Endothelial cell of umbilical vein (primary cell): ENCODE results near the gene PROZ. TPM values are rescaled to one million over a fixed set of nuclear protein-coding genes. Genes with fewer than 3 reads are reported as not detected.

Experiments used
- BruUV-seq: library from RNA; stranded (reverse); fragments of 400-500 nt; replicated peaks from 2 replicates; lab custom pipeline; 2021; lab: Mats Ljungman, UMichigan
- CTCF ChIA-PET: fragments of 300-600, 350-600 bp; sonication (Branson Sonifier 250); formaldehyde crosslinking; loops from one replicate; lab custom pipeline; 2021; ENCODE audit warnings: antibody characterized with exemption, inconsistent platforms; lab: Charles Lee
- POLR2A ChIA-PET: fragments of 300-600, 350-600 bp; sonication (Branson Sonifier 250); formaldehyde crosslinking; loops from one replicate; lab custom pipeline; 2021; ENCODE audit warnings: antibody characterized with exemption, inconsistent platforms; lab: Charles Lee
- DNase-seq: peaks from one replicate; pipeline ENCODE4 v3.0.0-alpha.2; 2011; ENCODE audit warnings: low read depth, low spot score
- FAIRE-seq: peaks from 2 replicates; lab custom pipeline; 2011; peaks lifted over from hg19 to GRCh38; lab: Jason Lieb, UNC
- H2AFZ ChIP-seq: 2 replicates; pipeline ENCODE4 v1.6.0; 2012; ENCODE audit warnings: low read depth, low read length, control low read depth, inconsistent platforms
- H3K27ac ChIP-seq: 2 replicates; pipeline ENCODE4 v1.5.1; 2011; ENCODE audit warnings: low read depth, mild to moderate bottlenecking, control low read depth, low read length, moderate library complexity; ENCODE audit not compliant: insufficient read depth
- H3K27me3 ChIP-seq, 2 experiments: 2 replicates each; pipeline versions ENCODE4 v1.6.0 to v1.6.1; 2011; ENCODE audit warnings: low read length in 2 of 2, mixed read lengths in 1 of 2; ENCODE audit not compliant: control insufficient read depth in 2 of 2, insufficient read depth in 2 of 2
- H3K36me3 ChIP-seq, 2 experiments: 2 replicates in 1 of 2; 3 replicates in 1 of 2; pipeline ENCODE4 v1.5.1; 2011; ENCODE audit warnings: low read length in 2 of 2, mild to moderate bottlenecking in 1 of 2, moderate library complexity in 1 of 2; ENCODE audit not compliant: control insufficient read depth in 2 of 2, insufficient read depth in 2 of 2; ENCODE audit errors: extremely low read depth in 1 of 2
- H3K4me1 ChIP-seq: 3 replicates; pipeline ENCODE4 v1.5.1; 2011; ENCODE audit warnings: mild to moderate bottlenecking, low read length; ENCODE audit not compliant: control insufficient read depth, insufficient read depth; ENCODE audit errors: extremely low read depth
- H3K4me2 ChIP-seq: 2 replicates; pipeline ENCODE4 v1.6.1; 2011; ENCODE audit warnings: low read length, control low read depth, mixed read lengths; ENCODE audit not compliant: insufficient read depth
- H3K4me3 ChIP-seq, 3 experiments: fragments of 200-600 bp in 1 of 3; sonication (generic), shearing (Covaris generic) in 1 of 3; replicated peaks in 1 of 3; 2 replicates each; pipeline ENCODE4 v1.5.1; 2011 to 2016; ENCODE audit warnings: control low read depth in 3 of 3, low read length in 3 of 3, mild to moderate bottlenecking in 2 of 3, inconsistent platforms in 1 of 3, low read depth in 1 of 3, moderate library complexity in 1 of 3; ENCODE audit not compliant: insufficient read depth in 1 of 3
- H3K79me2 ChIP-seq: 2 replicates; pipeline ENCODE4 v1.6.0; 2012; ENCODE audit warnings: low read length, inconsistent platforms; ENCODE audit not compliant: control insufficient read depth, insufficient read depth
- H3K9ac ChIP-seq: replicated peaks from 2 replicates; pipeline ENCODE3; 2011; ENCODE audit warnings: low read length, control low read depth; ENCODE audit not compliant: insufficient read depth; ENCODE audit errors: extremely low read depth
- H3K9me1 ChIP-seq: replicated peaks from 3 replicates; pipeline ENCODE4 v1.6.0; 2011; ENCODE audit warnings: mild to moderate bottlenecking, low read length; ENCODE audit not compliant: control insufficient read depth, insufficient read depth; ENCODE audit errors: extremely low read depth
- H3K9me3 ChIP-seq: replicated peaks from 2 replicates; pipeline ENCODE4 v1.5.1; 2012; ENCODE audit warnings: low read length, inconsistent platforms; ENCODE audit not compliant: control insufficient read depth, insufficient read depth
- H4K20me1 ChIP-seq: replicated peaks from 2 replicates; pipeline ENCODE3; 2011; ENCODE audit warnings: mild to moderate bottlenecking, low read length; ENCODE audit not compliant: control insufficient read depth, insufficient read depth; ENCODE audit errors: extremely low read depth
- CTCF ChIP-seq, 2 donors: IDR thresholded peaks; 1 replicate in 1 of 2; 2 replicates in 1 of 2; pipeline ENCODE4 v1.5.1; 2011; ENCODE audit warnings: low read length in 2 of 2, mild to moderate bottlenecking in 2 of 2, moderate library complexity in 2 of 2, control low read depth in 1 of 2, inconsistent platforms in 1 of 2, low read depth in 1 of 2; ENCODE audit not compliant: insufficient read depth in 1 of 2; ENCODE audit errors: extremely low read depth in 1 of 2
- EZH2 ChIP-seq: IDR thresholded peaks from 2 replicates; pipeline ENCODE4 v1.6.1; 2012; ENCODE audit warnings: borderline replicate concordance, low read depth, mild to moderate bottlenecking, moderate library complexity, low read length, inconsistent platforms; ENCODE audit not compliant: severe bottlenecking
- GATA2 ChIP-seq: IDR thresholded peaks from 2 replicates; pipeline ENCODE4 v1.7.0; 2011; ENCODE audit warnings: low read depth, mild to moderate bottlenecking, moderate library complexity, mixed read lengths, low read length; ENCODE audit not compliant: insufficient read length, insufficient read depth
- JUN ChIP-seq: IDR thresholded peaks from 2 replicates; pipeline ENCODE4 v1.6.1; 2011; ENCODE audit warnings: borderline replicate concordance, low read depth; ENCODE audit not compliant: insufficient read length, insufficient read depth
- MAX ChIP-seq: IDR thresholded peaks from 2 replicates; pipeline ENCODE4 v1.6.1; 2011; ENCODE audit not compliant: insufficient read depth, insufficient read length
- POLR2AphosphoS5 ChIP-seq: IDR thresholded peaks from 2 replicates; pipeline ENCODE4 v1.6.1; 2012; ENCODE audit warnings: low read depth, mild to moderate bottlenecking, control low read depth, low read length, moderate library complexity; ENCODE audit not compliant: insufficient read depth
- dilution Hi-C: fragments of 300-500 bp; cut with MboI; formaldehyde crosslinking; loops from one replicate; pipeline ENCODE4 v1.15.0; 2019; ENCODE audit warnings: low sequenced_read_pairs; ENCODE audit not compliant: extremely low pct_ligation_motif_present
- intact Hi-C: fragments of 100-400 bp; cut with micrococcal nuclease; formaldehyde crosslinking; loops from one replicate; pipeline ENCODE4 v1.10.0; 2022
- polyA plus RNA-seq, 4 experiments: library from polyadenylated mRNA; depleted of rRNA in 3 of 4; stranded (reverse) in 3 of 4; unstranded in 1 of 4; fragments of >200 nt; gene quantifications; 2 replicates each; pipeline versions ENCODE4 v1.2.1 to v1.2.3, GENCODE V29; 2011 to 2012; ENCODE audit warnings: missing spikeins in 1 of 4
- total RNA-seq: library from RNA; stranded (reverse); gene quantifications from 2 replicates; pipeline ENCODE4 v1.2.3, GENCODE V29; 2021

Gene PROZ
- total and polyA plus RNA-seq, 2 donors (not counting 3 experiments of a cell fraction or from before 2014, with no cell fraction given): not detected

DNA sequence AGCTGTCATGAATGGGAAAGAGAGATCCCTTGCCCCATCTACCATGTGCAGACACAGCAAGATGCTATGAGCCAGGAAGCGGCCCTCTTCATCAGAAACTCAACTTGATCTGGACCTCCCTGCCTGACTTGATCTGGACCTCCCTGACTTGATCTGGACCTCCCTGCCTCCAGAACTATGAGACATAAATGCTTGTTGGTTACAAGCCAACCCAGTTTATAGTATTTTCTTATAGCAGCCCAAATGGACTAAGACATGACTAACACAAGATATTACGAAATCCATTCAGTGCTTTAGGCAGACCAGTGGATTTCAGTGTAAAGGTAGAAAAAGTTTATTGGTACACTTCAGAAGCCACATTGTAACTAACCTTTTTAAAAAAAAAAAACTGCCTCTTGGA is 34.5 kb downstream of the PROZ start:
- Histone ChIP-seq H3K9me3 (no peaks in the 10 kb centered on the region), H3K9ac (no peak overlapping the region), H3K4me1 (peaks cover 10% of the 10 kb centered on the region), H4K20me1 (no peaks in the 10 kb centered on the region), H3K79me2 (no peaks in the 10 kb centered on the region), H3K4me2 (no peak overlapping the region), H3K27ac (no peak overlapping the region), H3K27me3 (no peaks in the 10 kb centered on the region), H3K36me3 (peaks cover 27 to 30% of the 10 kb centered on the region in 2 experiments), H3K4me3 (no peak overlapping the region), H2AFZ (no peak overlapping the region), H3K9me1 (no peaks in the 10 kb centered on the region)
- POLR2A ChIA-PET: no interaction called here
- CTCF ChIA-PET: no interaction called here
- no peak for TF ChIP-seq JUN
- TF ChIP-seq EZH2: no peak
- no peak for TF ChIP-seq MAX
- no peak for TF ChIP-seq GATA2
- no peak for TF ChIP-seq POLR2AphosphoS5
- no peak for TF ChIP-seq CTCF (IDR thresholded peaks at IDR 0.05; ENCODE audit: extremely low read depth in 1 of 2, insufficient read depth in 1 of 2, low read depth in 1 of 2, low read length in 2 of 2)
- BruUV-seq: no TSS peak
- dilution Hi-C loops (no loop called here), intact Hi-C loops (no loop called here)
- FAIRE-seq (no peak), DNase-seq (no peak)
